ENCODE measurements around the gene PGAP2. TPM values are rescaled to one million over a fixed set of nuclear protein-coding genes. Genes with fewer than 3 reads are reported as not detected.

The PGAP2 gene
- total and polyA plus RNA-seq, 2 of the 13 experiments (the other 11 are each of a cell fraction or from before 2014, with no cell fraction given), result 21.5 to 47.8 TPM

DNA sequence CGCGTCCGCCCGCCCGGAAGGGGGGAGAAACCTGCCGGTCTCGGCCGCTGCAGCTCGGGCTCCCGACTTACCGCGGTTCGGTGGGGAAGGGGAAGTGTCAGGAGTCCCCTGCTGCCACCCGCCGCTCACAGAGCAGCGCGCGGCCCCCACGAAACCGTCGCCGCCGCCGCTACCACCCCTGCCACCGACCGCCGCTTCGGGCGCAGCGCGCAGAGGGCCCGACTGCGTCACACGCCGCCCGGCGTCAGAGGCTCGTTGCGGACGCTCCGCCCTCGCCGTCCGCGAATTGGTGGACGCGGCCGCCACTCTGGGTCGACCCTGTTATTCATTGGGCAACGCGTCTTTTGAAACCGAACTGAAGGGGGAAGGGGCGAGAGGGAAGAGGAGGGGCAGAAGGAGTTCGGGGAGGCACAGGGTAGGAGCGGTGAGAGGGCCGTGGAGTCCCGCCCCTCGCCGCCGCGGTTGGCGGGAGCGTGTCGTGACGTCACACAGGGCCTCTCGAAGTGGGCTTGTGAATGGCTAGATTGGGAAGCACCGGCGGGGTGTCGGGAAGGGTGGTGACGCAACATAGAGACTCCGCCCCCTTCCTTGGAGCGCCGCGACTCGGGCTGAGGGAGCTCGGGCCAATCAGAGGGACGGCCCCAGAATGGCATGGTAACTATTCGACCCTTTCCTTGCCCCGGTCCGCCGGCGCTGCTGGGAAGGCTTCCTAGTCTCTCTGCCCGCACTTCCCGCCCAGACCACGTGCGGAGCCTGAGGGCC is 10.8 kb upstream of the PGAP2 start, which contains the start of gene NUP98 (continued):
- TF ChIP-seq, protein P1, sequence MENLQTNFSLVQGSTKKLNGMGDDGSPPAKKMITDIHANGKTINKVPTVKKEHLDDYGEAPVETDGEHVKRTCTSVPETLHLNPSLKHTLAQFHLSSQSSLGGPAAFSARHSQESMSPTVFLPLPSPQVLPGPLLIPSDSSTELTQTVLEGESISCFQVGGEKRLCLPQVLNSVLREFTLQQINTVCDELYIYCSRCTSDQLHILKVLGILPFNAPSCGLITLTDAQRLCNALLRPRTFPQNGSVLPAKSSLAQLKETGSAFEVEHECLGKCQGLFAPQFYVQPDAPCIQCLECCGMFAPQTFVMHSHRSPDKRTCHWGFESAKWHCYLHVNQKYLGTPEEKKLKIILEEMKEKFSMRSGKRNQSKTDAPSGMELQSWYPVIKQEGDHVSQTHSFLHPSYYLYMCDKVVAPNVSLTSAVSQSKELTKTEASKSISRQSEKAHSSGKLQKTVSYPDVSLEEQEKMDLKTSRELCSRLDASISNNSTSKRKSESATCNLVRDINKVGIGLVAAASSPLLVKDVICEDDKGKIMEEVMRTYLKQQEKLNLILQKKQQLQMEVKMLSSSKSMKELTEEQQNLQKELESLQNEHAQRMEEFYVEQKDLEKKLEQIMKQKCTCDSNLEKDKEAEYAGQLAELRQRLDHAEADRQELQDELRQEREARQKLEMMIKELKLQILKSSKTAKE (CRISPR knock-in tag; IDR thresholded peaks at IDR 0.05; ENCODE audit: borderline replicate concordance), result no peak; the same call in 1 of the 2 replicates
- TF ChIP-seq XBP1 (CRISPR knock-in tag; IDR thresholded peaks at IDR 0.05), result no peak
- 0 out of 2 replicates have a peak, but pooled peaks have one; percentile 70 for TF ChIP-seq SMAD3 (CRISPR knock-in tag; IDR thresholded peaks at IDR 0.05)
- no peak for TF ChIP-seq NBN (conservative IDR thresholded peaks at IDR 0.05)
- peak; percentile 87 for TF ChIP-seq KDM5B (CRISPR knock-in tag; IDR thresholded peaks at IDR 0.05; ENCODE audit: borderline replicate concordance)
- peak; percentile 54; the same call in 1 of the 2 replicates for TF ChIP-seq GFI1 (CRISPR knock-in tag; IDR thresholded peaks at IDR 0.05; ENCODE audit: borderline replicate concordance)
- TF ChIP-seq CBX1 (IDR thresholded peaks at IDR 0.05; ENCODE audit: low read depth), result no peak
- TF ChIP-seq, protein P2, sequence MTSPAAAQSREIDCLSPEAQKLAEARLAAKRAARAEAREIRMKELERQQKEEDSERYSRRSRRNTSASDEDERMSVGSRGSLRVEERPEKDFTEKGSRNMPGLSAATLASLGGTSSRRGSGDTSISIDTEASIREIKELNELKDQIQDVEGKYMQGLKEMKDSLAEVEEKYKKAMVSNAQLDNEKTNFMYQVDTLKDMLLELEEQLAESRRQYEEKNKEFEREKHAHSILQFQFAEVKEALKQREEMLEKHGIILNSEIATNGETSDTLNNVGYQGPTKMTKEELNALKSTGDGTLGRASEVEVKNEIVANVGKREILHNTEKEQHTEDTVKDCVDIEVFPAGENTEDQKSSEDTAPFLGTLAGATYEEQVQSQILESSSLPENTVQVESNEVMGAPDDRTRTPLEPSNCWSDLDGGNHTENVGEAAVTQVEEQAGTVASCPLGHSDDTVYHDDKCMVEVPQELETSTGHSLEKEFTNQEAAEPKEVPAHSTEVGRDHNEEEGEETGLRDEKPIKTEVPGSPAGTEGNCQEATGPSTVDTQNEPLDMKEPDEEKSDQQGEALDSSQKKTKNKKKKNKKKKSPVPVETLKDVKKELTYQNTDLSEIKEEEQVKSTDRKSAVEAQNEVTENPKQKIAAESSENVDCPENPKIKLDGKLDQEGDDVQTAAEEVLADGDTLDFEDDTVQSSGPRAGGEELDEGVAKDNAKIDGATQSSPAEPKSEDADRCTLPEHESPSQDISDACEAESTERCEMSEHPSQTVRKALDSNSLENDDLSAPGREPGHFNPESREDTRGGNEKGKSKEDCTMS (CRISPR knock-in tag; conservative IDR thresholded peaks at IDR 0.05), result no peak
- TF ChIP-seq SP2 (CRISPR knock-in tag; IDR thresholded peaks at IDR 0.05), result peak; percentile 99
- TF ChIP-seq CHD4 (IDR thresholded peaks at IDR 0.05; ENCODE audit: borderline replicate concordance, low read length), result no peak
- TF ChIP-seq SRSF4 (IDR thresholded peaks at IDR 0.05; ENCODE audit: low read depth, low read length, poor library complexity, severe bottlenecking), result no peak
- no peak for TF ChIP-seq MATR3 (CRISPR knock-in tag; IDR thresholded peaks at IDR 0.05)
- TF ChIP-seq SATB2 (CRISPR knock-in tag; IDR thresholded peaks at IDR 0.05), result 0 out of 2 replicates have a peak, but pooled peaks have one; percentile 57
- TF ChIP-seq, protein P3, sequence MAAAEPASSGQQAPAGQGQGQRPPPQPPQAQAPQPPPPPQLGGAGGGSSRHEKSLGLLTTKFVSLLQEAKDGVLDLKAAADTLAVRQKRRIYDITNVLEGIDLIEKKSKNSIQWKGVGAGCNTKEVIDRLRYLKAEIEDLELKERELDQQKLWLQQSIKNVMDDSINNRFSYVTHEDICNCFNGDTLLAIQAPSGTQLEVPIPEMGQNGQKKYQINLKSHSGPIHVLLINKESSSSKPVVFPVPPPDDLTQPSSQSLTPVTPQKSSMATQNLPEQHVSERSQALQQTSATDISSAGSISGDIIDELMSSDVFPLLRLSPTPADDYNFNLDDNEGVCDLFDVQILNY (CRISPR knock-in tag; conservative IDR thresholded peaks at IDR 0.05), result peak; percentile 54; the same call in 1 of the 2 replicates
- TF ChIP-seq NFE2L1 (CRISPR knock-in tag; IDR thresholded peaks at IDR 0.05; ENCODE audit: borderline replicate concordance), result peak; percentile 70; the same call in 1 of the 2 replicates
- TF ChIP-seq ZNF441 (CRISPR knock-in tag; IDR thresholded peaks at IDR 0.05; ENCODE audit: borderline replicate concordance), result peak; percentile 87
- peak; percentile 72 for TF ChIP-seq NKX3-1 (CRISPR knock-in tag; IDR thresholded peaks at IDR 0.05)
- TF ChIP-seq ZNF431 (CRISPR knock-in tag; IDR thresholded peaks at IDR 0.05; ENCODE audit: borderline replicate concordance, low read depth), result no peak; the same call in 1 of the 2 replicates
- TF ChIP-seq, protein P4, sequence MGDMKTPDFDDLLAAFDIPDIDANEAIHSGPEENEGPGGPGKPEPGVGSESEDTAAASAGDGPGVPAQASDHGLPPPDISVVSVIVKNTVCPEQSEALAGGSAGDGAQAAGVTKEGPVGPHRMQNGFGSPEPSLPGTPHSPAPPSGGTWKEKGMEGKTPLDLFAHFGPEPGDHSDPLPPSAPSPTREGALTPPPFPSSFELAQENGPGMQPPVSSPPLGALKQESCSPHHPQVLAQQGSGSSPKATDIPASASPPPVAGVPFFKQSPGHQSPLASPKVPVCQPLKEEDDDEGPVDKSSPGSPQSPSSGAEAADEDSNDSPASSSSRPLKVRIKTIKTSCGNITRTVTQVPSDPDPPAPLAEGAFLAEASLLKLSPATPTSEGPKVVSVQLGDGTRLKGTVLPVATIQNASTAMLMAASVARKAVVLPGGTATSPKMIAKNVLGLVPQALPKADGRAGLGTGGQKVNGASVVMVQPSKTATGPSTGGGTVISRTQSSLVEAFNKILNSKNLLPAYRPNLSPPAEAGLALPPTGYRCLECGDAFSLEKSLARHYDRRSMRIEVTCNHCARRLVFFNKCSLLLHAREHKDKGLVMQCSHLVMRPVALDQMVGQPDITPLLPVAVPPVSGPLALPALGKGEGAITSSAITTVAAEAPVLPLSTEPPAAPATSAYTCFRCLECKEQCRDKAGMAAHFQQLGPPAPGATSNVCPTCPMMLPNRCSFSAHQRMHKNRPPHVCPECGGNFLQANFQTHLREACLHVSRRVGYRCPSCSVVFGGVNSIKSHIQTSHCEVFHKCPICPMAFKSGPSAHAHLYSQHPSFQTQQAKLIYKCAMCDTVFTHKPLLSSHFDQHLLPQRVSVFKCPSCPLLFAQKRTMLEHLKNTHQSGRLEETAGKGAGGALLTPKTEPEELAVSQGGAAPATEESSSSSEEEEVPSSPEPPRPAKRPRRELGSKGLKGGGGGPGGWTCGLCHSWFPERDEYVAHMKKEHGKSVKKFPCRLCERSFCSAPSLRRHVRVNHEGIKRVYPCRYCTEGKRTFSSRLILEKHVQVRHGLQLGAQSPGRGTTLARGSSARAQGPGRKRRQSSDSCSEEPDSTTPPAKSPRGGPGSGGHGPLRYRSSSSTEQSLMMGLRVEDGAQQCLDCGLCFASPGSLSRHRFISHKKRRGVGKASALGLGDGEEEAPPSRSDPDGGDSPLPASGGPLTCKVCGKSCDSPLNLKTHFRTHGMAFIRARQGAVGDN (CRISPR knock-in tag; IDR thresholded peaks at IDR 0.05), result peak; percentile 97
- TF ChIP-seq XRCC5 (optimal IDR thresholded peaks at IDR 0.05; ENCODE audit: low read length), result peak; percentile 53

Measured in HepG2 (cell line).